Osteoblast (primary cell): ENCODE results near the gene PAK4. TPM values are rescaled to one million over a fixed set of nuclear protein-coding genes. Genes with fewer than 3 reads are reported as not detected.
A peak's percentile ranks its signal among the peaks of the same experiment; 100 is the strongest.

Source experiments
- DNase-seq: peaks from one replicate; pipeline ENCODE4 v3.0.0; 2011; ENCODE audit warnings: low spot score, mixed read lengths; ENCODE audit not compliant: insufficient read length; ENCODE audit errors: missing footprints
- H2AFZ ChIP-seq: 2 replicates; pipeline ENCODE4 v1.6.0; 2011; ENCODE audit warnings: mild to moderate bottlenecking, low read length
- H3K27ac ChIP-seq: 2 replicates; pipeline ENCODE4 v1.5.1; 2011; ENCODE audit warnings: mild to moderate bottlenecking, low read depth, low read length, moderate library complexity
- H3K27me3 ChIP-seq: 2 replicates; pipeline ENCODE4 v1.6.0; 2012; ENCODE audit warnings: mild to moderate bottlenecking, control low read depth, inconsistent platforms, low read length, moderate library complexity; ENCODE audit not compliant: insufficient read depth
- H3K36me3 ChIP-seq: 2 replicates; pipeline ENCODE4 v1.5.1; 2011; ENCODE audit warnings: mild to moderate bottlenecking, low read length, control low read depth, moderate library complexity; ENCODE audit not compliant: insufficient read depth
- H3K4me1 ChIP-seq: 2 replicates; pipeline ENCODE4 v1.5.1; 2011; ENCODE audit warnings: mild to moderate bottlenecking, low read length, control low read depth, moderate library complexity; ENCODE audit not compliant: insufficient read depth
- H3K4me2 ChIP-seq: 2 replicates; pipeline ENCODE4 v1.6.0; 2011; ENCODE audit warnings: mild to moderate bottlenecking, low read length; ENCODE audit not compliant: insufficient read depth
- H3K4me3 ChIP-seq: fragments of 200-600 bp; sonication (generic); 3 replicates; pipeline ENCODE4 v1.5.1; 2012; ENCODE audit warnings: mild to moderate bottlenecking, low read length, inconsistent platforms; ENCODE audit not compliant: insufficient read depth
- H3K79me2 ChIP-seq: 2 replicates; pipeline ENCODE4 v1.6.0; 2012; ENCODE audit warnings: mild to moderate bottlenecking, low read length, control low read depth, inconsistent platforms; ENCODE audit not compliant: insufficient read depth
- H3K9me3 ChIP-seq: 2 replicates; pipeline ENCODE4 v1.5.1; 2011; ENCODE audit warnings: low read depth, low read length, control low read depth
- H4K20me1 ChIP-seq: 2 replicates; pipeline ENCODE4 v1.6.0; 2012; ENCODE audit warnings: mild to moderate bottlenecking, low read length, control low read depth; ENCODE audit not compliant: insufficient read depth
- total RNA-seq: library from RNA; depleted of rRNA; stranded (reverse); fragments of >200 nt; gene quantifications from 2 replicates; pipeline ENCODE4 v1.2.3, GENCODE V29; 2012
- TF ChIP-seq, protein P1 (sequence below): IDR thresholded peaks from 2 replicates; pipeline ENCODE4 v1.5.1; 2011; ENCODE audit warnings: mild to moderate bottlenecking, low read depth, low read length, moderate library complexity; ENCODE audit errors: extremely low read depth

Gene PAK4
- total RNA-seq, 1 donor: 9.4 TPM

DNA sequence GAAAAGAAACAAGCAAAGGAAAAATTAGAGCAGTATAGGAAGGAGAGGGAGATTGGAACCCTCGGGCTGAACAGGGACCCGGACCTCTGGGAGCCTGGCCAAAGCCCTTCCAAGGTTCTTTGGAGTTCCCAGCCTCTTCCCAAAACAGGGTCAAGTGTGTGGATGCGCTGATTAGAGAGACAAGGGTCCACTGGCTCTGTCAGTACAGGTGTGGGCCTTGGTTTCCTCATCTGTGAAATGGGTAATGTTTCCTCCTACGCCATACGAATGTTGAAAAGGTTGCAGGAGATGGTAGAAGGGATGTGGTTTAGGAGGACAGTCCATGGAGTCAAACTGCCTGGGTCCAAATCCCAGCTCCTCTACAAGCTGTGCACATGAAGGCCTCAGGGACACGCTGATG is 80.5 kb downstream of the PAK4 start:
- H2AFZ ChIP-seq: no peak overlapping the region
- no peaks in the 10 kb centered on the region for H4K20me1 ChIP-seq
- no peaks in the 10 kb centered on the region for H3K36me3 ChIP-seq
- H3K79me2 ChIP-seq: no peaks in the 10 kb centered on the region
- H3K4me1 ChIP-seq: no peaks in the 10 kb centered on the region
- TF ChIP-seq, protein P1, sequence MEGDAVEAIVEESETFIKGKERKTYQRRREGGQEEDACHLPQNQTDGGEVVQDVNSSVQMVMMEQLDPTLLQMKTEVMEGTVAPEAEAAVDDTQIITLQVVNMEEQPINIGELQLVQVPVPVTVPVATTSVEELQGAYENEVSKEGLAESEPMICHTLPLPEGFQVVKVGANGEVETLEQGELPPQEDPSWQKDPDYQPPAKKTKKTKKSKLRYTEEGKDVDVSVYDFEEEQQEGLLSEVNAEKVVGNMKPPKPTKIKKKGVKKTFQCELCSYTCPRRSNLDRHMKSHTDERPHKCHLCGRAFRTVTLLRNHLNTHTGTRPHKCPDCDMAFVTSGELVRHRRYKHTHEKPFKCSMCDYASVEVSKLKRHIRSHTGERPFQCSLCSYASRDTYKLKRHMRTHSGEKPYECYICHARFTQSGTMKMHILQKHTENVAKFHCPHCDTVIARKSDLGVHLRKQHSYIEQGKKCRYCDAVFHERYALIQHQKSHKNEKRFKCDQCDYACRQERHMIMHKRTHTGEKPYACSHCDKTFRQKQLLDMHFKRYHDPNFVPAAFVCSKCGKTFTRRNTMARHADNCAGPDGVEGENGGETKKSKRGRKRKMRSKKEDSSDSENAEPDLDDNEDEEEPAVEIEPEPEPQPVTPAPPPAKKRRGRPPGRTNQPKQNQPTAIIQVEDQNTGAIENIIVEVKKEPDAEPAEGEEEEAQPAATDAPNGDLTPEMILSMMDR: no peak
- no peak overlapping the region for H3K4me2 ChIP-seq
- peaks cover 26% of the 10 kb centered on the region for H3K27me3 ChIP-seq
- no peaks in the 10 kb centered on the region for H3K9me3 ChIP-seq
- DNase-seq: peak; percentile 39
- H3K4me3 ChIP-seq: no peak overlapping the region
- no peak overlapping the region for H3K27ac ChIP-seq

DNA sequence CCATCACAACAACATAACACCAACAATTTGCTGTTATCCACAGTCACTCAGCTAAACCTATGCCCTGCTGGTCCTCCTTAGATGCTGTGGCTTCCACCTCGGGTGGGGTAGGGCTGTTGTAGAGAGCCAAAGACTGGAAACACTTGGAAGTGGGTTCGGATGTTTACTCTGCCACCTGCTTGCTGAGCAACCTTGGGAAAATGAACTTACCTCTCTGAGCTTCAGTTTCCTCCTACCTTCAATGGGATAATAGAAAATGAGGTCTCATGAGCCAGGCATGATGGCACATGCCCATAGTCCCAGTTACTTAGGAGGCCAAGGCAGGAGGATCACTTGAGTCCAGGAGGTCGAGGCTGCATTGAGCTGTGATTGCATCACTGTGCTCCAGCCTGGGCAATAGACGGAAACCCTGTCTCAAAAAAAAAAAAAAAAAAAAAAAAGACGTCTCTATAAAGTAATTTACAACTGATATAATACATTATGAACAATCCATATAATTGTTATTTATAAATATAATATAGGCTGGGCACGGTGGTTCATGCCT is 81.8 kb downstream of the PAK4 start:
- Histone ChIP-seq H3K4me2 (no peak overlapping the region), H3K4me3 (no peak overlapping the region), H3K27ac (no peak overlapping the region), H4K20me1 (no peaks in the 10 kb centered on the region), H2AFZ (no peak overlapping the region), H3K27me3 (peaks cover 24% of the 10 kb centered on the region), H3K36me3 (no peaks in the 10 kb centered on the region), H3K79me2 (no peaks in the 10 kb centered on the region), H3K9me3 (no peaks in the 10 kb centered on the region), H3K4me1 (no peaks in the 10 kb centered on the region)
- peak; percentile 29 for DNase-seq
- TF ChIP-seq, protein P1: no peak

DNA sequence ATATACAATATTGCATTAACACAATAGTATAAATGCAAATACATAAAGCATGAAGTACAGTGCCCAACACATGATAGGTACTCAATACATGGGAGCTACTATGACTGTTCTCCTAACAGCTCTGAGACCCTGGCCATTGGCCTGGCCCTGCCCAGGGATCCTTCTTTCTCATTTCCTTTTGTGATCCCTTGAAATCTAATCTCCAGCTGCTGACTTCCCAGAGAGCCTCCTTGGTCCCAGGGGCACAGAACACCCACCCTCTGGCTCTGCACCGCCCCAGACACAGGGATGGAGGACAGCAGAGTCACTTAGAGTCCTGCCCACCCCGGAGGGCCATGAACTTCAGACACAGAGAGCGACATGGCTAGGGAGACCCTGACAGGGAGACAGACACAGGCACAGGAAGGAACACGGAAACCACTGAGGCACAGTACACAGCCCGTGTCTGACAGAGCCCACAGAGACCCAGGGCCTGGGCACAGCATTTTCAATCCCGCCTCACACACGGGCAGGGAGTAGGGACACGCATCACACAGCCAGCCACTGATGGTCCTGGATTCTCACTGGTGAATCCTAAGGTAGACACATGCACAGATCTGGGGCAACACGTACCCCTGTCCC is 82.7 kb downstream of the PAK4 start:
- Histone ChIP-seq H4K20me1 (no peaks in the 10 kb centered on the region), H3K27ac (no peak overlapping the region), H3K27me3 (peaks cover 14% of the 10 kb centered on the region), H2AFZ (no peak overlapping the region), H3K9me3 (no peaks in the 10 kb centered on the region), H3K36me3 (no peaks in the 10 kb centered on the region), H3K4me1 (no peaks in the 10 kb centered on the region), H3K4me2 (no peak overlapping the region), H3K4me3 (no peak overlapping the region), H3K79me2 (no peaks in the 10 kb centered on the region)
- DNase-seq: peak; percentile 54
- TF ChIP-seq, protein P1: no peak

DNA sequence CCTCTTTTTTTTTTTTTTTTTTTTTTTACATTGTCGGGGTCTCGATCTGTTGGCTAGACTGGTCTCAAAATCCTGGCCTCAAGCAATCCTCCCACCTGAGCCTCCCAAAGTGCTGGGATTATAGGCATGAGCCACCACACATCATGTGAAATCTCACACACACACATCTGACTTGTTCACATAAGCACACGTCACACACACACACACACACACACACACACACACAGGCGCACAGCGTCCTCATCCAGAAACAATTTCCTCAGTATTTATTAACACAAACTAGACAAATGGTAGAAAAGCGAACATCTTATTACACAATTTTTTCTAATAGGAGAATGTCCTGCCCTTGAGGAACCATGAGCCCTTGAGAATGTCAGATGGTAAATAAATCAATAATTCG is 83.6 kb downstream of the PAK4 start:
- H3K36me3 ChIP-seq: no peaks in the 10 kb centered on the region
- H3K4me2 ChIP-seq: no peak overlapping the region
- no peak overlapping the region for H3K27ac ChIP-seq
- H3K4me3 ChIP-seq: no peak overlapping the region
- peaks cover 8% of the 10 kb centered on the region for H3K27me3 ChIP-seq
- no peak overlapping the region for H2AFZ ChIP-seq
- TF ChIP-seq, protein P1: no peak
- no peaks in the 10 kb centered on the region for H4K20me1 ChIP-seq
- no peaks in the 10 kb centered on the region for H3K4me1 ChIP-seq
- no peaks in the 10 kb centered on the region for H3K9me3 ChIP-seq
- no peaks in the 10 kb centered on the region for H3K79me2 ChIP-seq
- DNase-seq: no peak
